IMR-90 (cell line): ENCODE measurements around the gene ERBB4.

Experiments
- CEBPB ChIP-seq: IDR thresholded peaks from 2 replicates; pipeline ENCODE4 v1.6.1; 2012; ENCODE audit warnings: low read depth, low read length, improper control_type of control experiment
- MAFK ChIP-seq: IDR thresholded peaks from 2 replicates; pipeline ENCODE4 v1.6.1; 2012; ENCODE audit warnings: low read depth, low read length, improper control_type of control experiment

- TF ChIP-seq CEBPB, result no peak
- TF ChIP-seq MAFK, result no peak
Measured at GRCh38 chr2:212537726-212538304, 787 bp downstream of the ERBB4 start.
